Retina (tissue), 1 donor: ENCODE results near the gene IFI27.
A peak's percentile ranks its signal among the peaks of the same experiment; 100 is the strongest.

Source experiments
- DNase-seq: peaks from one replicate; pipeline ENCODE4 v3.0.0-alpha.2; 2016

Gene IFI27

GRCh38 chr14:94161058-94161457 lies 50.5 kb downstream of the IFI27 start:
- no peak for DNase-seq

DNA sequence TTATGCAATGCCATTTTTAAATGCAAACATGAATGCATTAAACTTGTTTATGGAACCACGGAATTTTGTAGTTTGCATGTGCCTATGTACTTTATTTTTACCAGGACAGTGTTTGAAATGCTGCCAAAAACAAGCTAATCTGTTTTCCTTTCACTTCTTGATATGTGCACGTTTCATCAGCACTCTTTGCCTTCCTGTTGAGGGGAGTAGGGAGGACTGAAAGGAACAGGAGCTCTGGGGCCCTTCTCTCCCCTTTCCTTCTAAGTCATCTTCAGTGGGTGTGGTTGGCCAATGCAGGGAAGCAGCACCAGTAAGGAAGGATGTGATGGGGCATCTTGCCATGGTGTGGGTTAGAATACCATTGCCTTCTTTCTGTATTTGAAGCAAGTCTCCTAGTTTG lies 51.4 kb downstream of the IFI27 start:
- no peak for DNase-seq

DNA sequence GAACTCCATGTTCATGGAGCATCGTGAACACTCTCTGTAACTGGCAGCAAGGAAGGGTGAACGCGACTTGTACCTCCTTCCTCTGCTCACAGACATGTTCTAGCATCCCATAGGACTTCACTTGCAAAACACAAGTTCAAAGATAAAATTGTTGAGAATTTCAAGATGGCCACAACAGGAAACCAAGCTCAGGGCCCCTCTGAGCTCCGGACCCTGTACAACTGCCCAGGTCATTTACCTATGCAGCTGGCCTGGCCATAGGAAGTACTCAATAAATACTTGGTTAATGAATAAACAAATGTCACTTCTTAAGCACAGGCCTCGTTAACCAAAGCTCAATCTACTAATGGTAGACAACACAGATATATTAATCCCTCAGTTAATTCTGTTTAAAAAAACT lies 51.9 kb downstream of the IFI27 start:
- DNase-seq: no peak

GRCh38 chr14:94163796-94164195 lies 53.3 kb downstream of the IFI27 start:
- no peak for DNase-seq

GRCh38 chr14:94164685-94165431 lies 54.3 kb downstream of the IFI27 start:
- peak; percentile 63 for DNase-seq

- DNase-seq: no peak
These were observed 55.2 kb downstream of the IFI27 start for GRCh38 chr14:94165744-94166143.
